ENCODE results near the gene TAF1B. TPM values are rescaled to one million over a fixed set of nuclear protein-coding genes. Genes with fewer than 3 reads are reported as not detected.
A peak's percentile ranks its signal among the peaks of the same experiment; 100 is the strongest.

The TAF1B gene
- total RNA-seq, 1 donor from 2014 or later, result 86.3 TPM

- H3F3A ChIP-seq (ENCODE audit: low read depth), result peaks cover 18% of the 10 kb centered on the region
- H3K27ac ChIP-seq, result no peak overlapping the region
- Mint-ChIP-seq H3K27me3 (ENCODE audit: insufficient read depth, low read depth) (peaks cover 2% of the 10 kb centered on the region), H3K36me3 (no peaks in the 10 kb centered on the region), H3K9me3 (no peaks in the 10 kb centered on the region), H3K4me1 (peaks cover 52% of the 10 kb centered on the region), H3K27ac (no peak overlapping the region), H3K4me3 (no peak overlapping the region)
- no peak overlapping the region for H3K4me2 ChIP-seq
- H3K36me3 ChIP-seq, result no peaks in the 10 kb centered on the region
- DNase-seq (ENCODE audit: low spot score), result no peak
- H3K4me3 ChIP-seq, result no peak overlapping the region
- H3K9ac ChIP-seq, result no peak overlapping the region
- TF ChIP-seq EZH2 (IDR thresholded peaks at IDR 0.05), result no peak
- no peak for TF ChIP-seq CTCF (IDR thresholded peaks at IDR 0.05)
- TF ChIP-seq EZH2phosphoT487 (IDR thresholded peaks at IDR 0.05), result no peak
- no peaks in the 10 kb centered on the region for H3K27me3 ChIP-seq
- no peaks in the 10 kb centered on the region for H3K9me3 ChIP-seq (ENCODE audit: low read depth)
- H3K4me1 ChIP-seq, result peaks cover 46% of the 10 kb centered on the region
- H3K79me2 ChIP-seq (ENCODE audit: low read depth), result no peaks in the 10 kb centered on the region
- H4K20me1 ChIP-seq (ENCODE audit: low read depth), result no peaks in the 10 kb centered on the region
- H2AFZ ChIP-seq (replicated peaks), result no peak overlapping the region
These were observed 128.6 kb downstream of the TAF1B start for GRCh38 chr2:9971890-9972289.

- peaks cover 18% of the 10 kb centered on the region for H3F3A ChIP-seq (ENCODE audit: low read depth)
- H3K27ac Mint-ChIP-seq, result peak overlapping the region; percentile 80
- no peaks in the 10 kb centered on the region for H3K27me3 ChIP-seq
- H3K4me2 ChIP-seq, result no peak overlapping the region
- H3K27me3 Mint-ChIP-seq (ENCODE audit: insufficient read depth, low read depth), result peaks cover 2% of the 10 kb centered on the region
- H3K79me2 ChIP-seq (ENCODE audit: low read depth), result no peaks in the 10 kb centered on the region
- no peaks in the 10 kb centered on the region for H3K36me3 Mint-ChIP-seq
- no peak overlapping the region for H3K27ac ChIP-seq
- no peak overlapping the region for H2AFZ ChIP-seq (replicated peaks)
- no peak overlapping the region for H3K4me3 Mint-ChIP-seq
- H4K20me1 ChIP-seq (ENCODE audit: low read depth), result no peaks in the 10 kb centered on the region
- H3K4me1 ChIP-seq, result peaks cover 46% of the 10 kb centered on the region
- no peaks in the 10 kb centered on the region for H3K36me3 ChIP-seq
- no peak for TF ChIP-seq EZH2phosphoT487 (IDR thresholded peaks at IDR 0.05)
- no peak for TF ChIP-seq CTCF (IDR thresholded peaks at IDR 0.05)
- TF ChIP-seq EZH2 (IDR thresholded peaks at IDR 0.05), result no peak
- no peaks in the 10 kb centered on the region for H3K9me3 Mint-ChIP-seq
- H3K4me1 Mint-ChIP-seq, result peaks cover 46% of the 10 kb centered on the region
- H3K4me3 ChIP-seq, result no peak overlapping the region
- no peak for DNase-seq (ENCODE audit: low spot score)
- no peak overlapping the region for H3K9ac ChIP-seq
- no peaks in the 10 kb centered on the region for H3K9me3 ChIP-seq (ENCODE audit: low read depth)
These were observed 129.6 kb downstream of the TAF1B start for GRCh38 chr2:9972621-9973479.

GRCh38 chr2:9973690-9974089 is 130.4 kb downstream of the TAF1B start:
- Histone ChIP-seq H3F3A (ENCODE audit: low read depth) (peaks cover 18% of the 10 kb centered on the region), H3K4me2 (no peak overlapping the region), H3K4me1 (peaks cover 38% of the 10 kb centered on the region), H3K9me3 (ENCODE audit: low read depth) (no peaks in the 10 kb centered on the region), H3K9ac (no peak overlapping the region), H4K20me1 (ENCODE audit: low read depth) (no peaks in the 10 kb centered on the region), H2AFZ (replicated peaks) (no peak overlapping the region), H3K79me2 (ENCODE audit: low read depth) (no peaks in the 10 kb centered on the region), H3K27ac (no peak overlapping the region), H3K27me3 (no peaks in the 10 kb centered on the region), H3K4me3 (no peak overlapping the region), H3K36me3 (no peaks in the 10 kb centered on the region)
- DNase-seq (ENCODE audit: low spot score), result no peak
- TF ChIP-seq EZH2 (IDR thresholded peaks at IDR 0.05) (no peak), EZH2phosphoT487 (IDR thresholded peaks at IDR 0.05) (no peak), CTCF (IDR thresholded peaks at IDR 0.05) (no peak)
- Mint-ChIP-seq H3K36me3 (peaks cover 4% of the 10 kb centered on the region), H3K9me3 (no peaks in the 10 kb centered on the region), H3K27ac (no peak overlapping the region), H3K4me1 (peaks cover 37% of the 10 kb centered on the region), H3K4me3 (no peak overlapping the region), H3K27me3 (ENCODE audit: insufficient read depth, low read depth) (no peaks in the 10 kb centered on the region)

All from neural progenitor cell (in vitro differentiated cells).